GM18508 (cell line): ENCODE results near the gene UNCX.
"Not testable (repeated sequence)": the region's sequence is repeated elsewhere in the genome, so short reads cannot be mapped to it uniquely, and the experiment has no call there.

Experiments used
- ATAC-seq: cut with Tn5 transposase; IDR thresholded peaks from one replicate; pipeline ENCODE4 v1.9.1; 2021; ENCODE audit warnings: moderate number of reproducible peaks; ENCODE audit not compliant: insufficient read depth, unreplicated experiment

UNCX gene

GRCh38 chr7:1274121-1274875 is 41.6 kb downstream of the UNCX start:
- ATAC-seq: no peak

GRCh38 chr7:1274876-1275375 is 42.3 kb downstream of the UNCX start:
- ATAC-seq: no peak

- ATAC-seq: no peak
Measured at GRCh38 chr7:1275451-1276381, 43.0 kb downstream of the UNCX start.

- no peak for ATAC-seq
Measured at GRCh38 chr7:1276626-1277175, 44.0 kb downstream of the UNCX start.

GRCh38 chr7:1278543-1278942 is 45.9 kb downstream of the UNCX start:
- ATAC-seq: no peak

- no peak for ATAC-seq
Measured at GRCh38 chr7:1279041-1279440, 46.4 kb downstream of the UNCX start.

GRCh38 chr7:1279895-1280294 is 47.2 kb downstream of the UNCX start:
- not testable (repeated sequence) for ATAC-seq

GRCh38 chr7:1281068-1281467 is 48.4 kb downstream of the UNCX start:
- ATAC-seq: no peak

- ATAC-seq: no peak
Measured at GRCh38 chr7:1282679-1283078, 50.0 kb downstream of the UNCX start.

GRCh38 chr7:1283337-1283736 is 50.7 kb downstream of the UNCX start:
- no peak for ATAC-seq

GRCh38 chr7:1283941-1284742 is 51.5 kb downstream of the UNCX start:
- no peak for ATAC-seq

GRCh38 chr7:1284743-1285458 is 52.2 kb downstream of the UNCX start:
- no peak for ATAC-seq

GRCh38 chr7:1285556-1286301 is 53.1 kb downstream of the UNCX start:
- ATAC-seq: no peak
